Left ventricle myocardium superior (tissue), 1 donor: ENCODE results near the gene KIRREL1. TPM values are rescaled to one million over a fixed set of nuclear protein-coding genes. Genes with fewer than 3 reads are reported as not detected.

Experiments used
- ATAC-seq: fragments of 200-7000 bp; cut with Tn5 transposase; one replicate; pipeline ENCODE4 v1.9.1; 2020; ENCODE audit warnings: mild to moderate bottlenecking, moderate library complexity
- DNase-seq: peaks from one replicate; pipeline ENCODE4 v3.0.0-alpha.2; 2020
- intact Hi-C: fragments of 100-400 bp; cut with micrococcal nuclease; formaldehyde crosslinking; loops from one replicate; pipeline ENCODE4 v1.11.0; 2022
- total RNA-seq: library from RNA; stranded (reverse); fragmentation: NEBNext Ultra II Directional; extraction: Animal tissue kit (Norgen Biotek cat#: 25700); gene quantifications from one replicate; pipeline ENCODE4 v1.2.1, GENCODE V29; 2021
- donor health status: DM: no; HTN: yes; CAD: no; lungs with severe emphysema.

Gene KIRREL1
- total RNA-seq, 1 donor from 2014 or later = 10.0 TPM

DNA sequence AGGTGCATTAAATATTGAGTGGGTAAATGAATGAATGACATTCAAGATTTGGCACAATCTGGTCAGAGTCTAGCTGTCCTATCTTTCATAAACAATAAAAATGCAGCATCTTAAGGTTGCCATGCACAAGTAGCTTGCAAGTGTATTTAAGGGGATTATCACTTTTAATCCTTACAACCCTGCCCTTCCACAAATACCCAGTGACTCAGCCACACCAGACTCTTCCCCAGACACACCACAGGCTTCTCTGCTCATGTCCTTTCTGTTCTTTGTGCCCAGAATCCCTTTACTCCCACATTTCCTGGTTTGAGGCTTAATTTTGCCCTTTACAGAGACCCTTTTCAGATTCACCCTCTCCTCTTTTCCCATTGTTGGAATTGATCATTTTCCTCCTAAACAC lies 59.8 kb downstream of the KIRREL1 start:
- no peak for ATAC-seq
- no peak for DNase-seq
- intact Hi-C loops = no loop called here

- intact Hi-C loops = no loop called here
- DNase-seq (no peak), ATAC-seq (no peak)
These were observed 61.3 kb downstream of the KIRREL1 start for GRCh38 chr1:158054721-158055120.

- no peak for DNase-seq
- intact Hi-C loops = no loop called here
- ATAC-seq = no peak
These were observed 62.4 kb downstream of the KIRREL1 start for GRCh38 chr1:158055854-158056253.

DNA sequence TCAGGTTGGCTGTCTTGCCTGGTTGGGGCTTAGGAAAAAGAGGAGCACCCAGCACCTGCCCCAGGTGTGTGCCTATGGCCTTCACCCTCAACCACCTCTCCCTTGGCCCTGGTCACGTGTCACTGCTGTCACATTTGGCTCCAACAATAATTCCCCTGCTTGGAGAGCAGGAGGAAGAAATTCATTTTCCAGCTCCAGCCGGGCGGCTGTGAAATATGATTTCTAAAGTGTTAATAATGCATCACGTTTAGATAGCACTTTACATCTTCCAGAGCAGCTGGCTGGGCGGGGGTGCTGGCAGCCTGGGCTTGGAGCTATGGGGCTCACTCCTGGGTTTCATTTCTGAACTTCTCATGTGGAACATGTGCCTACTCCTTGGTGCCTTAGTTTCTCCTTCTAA lies 63.1 kb downstream of the KIRREL1 start:
- DNase-seq (no peak), ATAC-seq (no peak)
- intact Hi-C loops = no loop called here

DNA sequence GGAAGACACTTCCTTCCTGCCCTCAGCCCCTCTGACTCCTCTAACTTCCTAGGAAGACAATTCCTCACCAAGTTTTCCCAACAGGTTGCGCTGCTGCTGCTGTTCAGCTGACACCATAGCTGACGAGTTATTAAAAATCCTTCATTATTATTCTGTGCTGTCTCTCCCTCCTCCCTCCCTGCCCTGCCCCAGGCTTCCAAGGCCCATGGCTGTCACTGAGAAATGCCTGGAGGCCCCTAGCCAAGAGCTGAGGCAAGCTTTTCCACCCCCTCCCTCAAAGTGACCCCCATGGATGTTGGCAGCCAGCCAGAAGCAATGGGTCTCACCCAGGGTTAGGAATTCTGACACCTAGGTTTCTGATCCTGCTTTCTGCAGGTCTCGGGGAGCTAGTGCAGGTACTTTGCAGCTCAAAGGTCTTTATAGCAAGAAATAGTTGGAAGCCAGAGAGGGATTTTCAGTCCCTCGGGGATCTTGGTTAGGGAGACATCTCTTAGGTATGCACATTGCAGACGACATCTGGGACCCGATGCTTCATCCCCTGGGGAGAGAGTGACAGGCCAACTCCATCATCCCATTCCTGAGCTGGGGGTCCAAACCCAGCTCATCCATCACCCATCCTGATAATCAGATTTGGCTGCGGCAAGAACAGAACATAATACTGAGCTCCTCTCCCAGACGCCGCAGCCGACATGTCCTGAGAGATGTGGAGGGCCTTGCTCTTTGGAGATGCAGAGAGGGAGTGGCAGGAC lies 65.0 kb downstream of the KIRREL1 start:
- no peak for DNase-seq
- intact Hi-C loops = no loop called here
- no peak for ATAC-seq

DNA sequence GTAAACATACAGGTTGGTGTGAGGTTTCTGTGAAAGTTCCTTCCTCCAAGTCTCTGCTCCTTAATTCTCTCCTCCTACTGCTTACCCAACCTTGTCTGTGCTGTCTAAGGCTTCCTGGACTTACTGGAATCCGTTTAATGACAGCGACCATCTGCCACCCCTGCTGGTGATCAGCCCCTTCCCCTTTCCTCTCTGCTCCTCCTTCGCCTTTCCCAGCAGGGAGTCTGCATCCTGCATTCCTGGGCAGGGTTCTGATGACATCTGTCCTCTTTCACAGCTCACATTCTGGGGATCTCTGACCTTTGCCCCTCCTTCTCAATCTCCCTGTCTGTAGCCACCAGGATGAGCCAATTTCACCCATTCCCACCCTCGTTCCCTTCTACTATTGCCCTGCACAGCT lies 66.5 kb downstream of the KIRREL1 start:
- intact Hi-C loops = no loop called here
- no peak for ATAC-seq
- DNase-seq = no peak

GRCh38 chr1:158062174-158062573 lies 68.7 kb downstream of the KIRREL1 start:
- DNase-seq (no peak), ATAC-seq (no peak)

DNA sequence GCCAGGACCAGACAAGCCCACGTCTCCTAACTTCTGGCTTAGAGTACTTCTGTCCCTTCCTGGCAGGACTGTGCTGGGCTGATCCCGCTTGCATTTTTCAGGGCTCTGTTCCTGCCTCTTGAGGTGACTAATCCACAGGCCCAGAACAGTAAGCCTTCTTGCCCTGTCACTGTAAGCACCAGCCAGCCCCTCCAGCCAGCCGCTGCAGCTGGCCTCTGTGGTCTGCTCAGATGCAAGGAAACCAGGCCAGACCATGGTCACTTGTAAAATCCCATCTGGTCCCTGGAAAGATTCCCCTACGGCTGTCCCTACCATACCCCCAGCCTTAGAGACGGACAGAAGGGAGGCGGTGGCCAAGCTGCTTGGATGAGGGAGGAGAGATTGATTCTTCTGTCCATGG lies 74.2 kb downstream of the KIRREL1 start:
- DNase-seq (peak; percentile 50), ATAC-seq (peak; percentile 76)
- intact Hi-C loops = no loop called here

More at GRCh38 chr1:158062174-158062573, 68.7 kb downstream of the KIRREL1 start:
- intact Hi-C loops = no loop called here

DNA sequence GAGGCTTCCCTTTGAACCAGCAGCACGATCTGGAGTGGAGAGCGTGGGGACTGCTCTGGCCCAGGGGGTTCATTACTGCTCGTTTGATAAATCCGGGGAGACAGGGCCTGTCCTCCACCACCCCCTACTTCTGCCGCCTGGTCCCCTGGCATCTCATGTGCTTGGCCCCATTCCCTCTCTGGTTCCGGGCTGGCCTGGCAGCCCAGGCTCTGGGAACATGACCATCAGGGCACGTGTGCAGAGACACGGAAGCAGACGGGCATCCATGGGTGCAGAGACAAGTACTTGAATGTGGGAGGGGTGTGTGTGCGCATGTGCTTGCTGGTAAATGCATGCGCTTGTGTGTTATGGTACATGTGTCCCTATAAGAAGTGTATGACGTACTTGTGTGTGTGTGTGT lies 75.5 kb downstream of the KIRREL1 start:
- no peak for DNase-seq
- intact Hi-C loops = no loop called here
- ATAC-seq = no peak

DNA sequence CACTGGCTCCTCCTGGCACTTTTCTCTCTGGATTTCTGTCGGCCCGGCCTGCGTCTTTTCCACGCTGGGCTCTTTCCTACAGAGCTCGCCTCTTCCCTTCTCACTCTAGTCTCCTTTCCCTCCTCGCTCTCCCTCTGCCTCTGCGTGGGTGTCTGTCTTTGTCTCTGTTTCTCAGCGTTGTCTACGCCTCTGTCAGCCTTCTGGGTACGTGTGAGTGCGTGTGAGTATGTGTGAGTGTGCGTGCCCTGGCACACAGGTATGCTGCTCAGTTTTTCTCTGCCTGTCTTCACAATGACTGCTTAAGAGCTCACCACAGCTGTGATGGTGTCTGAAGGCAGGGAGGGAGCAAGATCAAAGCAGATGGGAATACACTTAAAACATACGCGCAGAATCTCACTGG lies 77.7 kb downstream of the KIRREL1 start:
- no peak for DNase-seq
- no peak for ATAC-seq
- intact Hi-C loops = no loop called here

DNA sequence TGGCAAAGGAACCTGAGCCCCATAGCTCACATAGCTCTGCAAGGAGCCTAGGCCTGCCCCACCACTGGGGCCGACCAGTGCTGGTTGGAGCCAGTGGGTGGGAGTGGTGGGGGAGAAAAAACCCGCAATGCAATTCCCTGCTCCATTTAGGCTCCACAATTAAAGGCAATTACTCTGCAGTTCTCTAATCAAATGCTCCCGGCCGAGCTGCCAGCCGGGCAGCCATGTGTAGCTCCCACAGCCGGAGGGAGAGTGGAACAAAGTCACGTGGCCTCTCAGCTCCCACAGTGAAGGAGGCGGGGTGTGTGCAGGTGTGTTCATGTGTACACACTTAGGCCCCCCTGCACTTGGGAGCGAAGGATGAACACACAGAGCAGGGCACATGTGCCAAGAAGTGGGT lies 81.6 kb downstream of the KIRREL1 start:
- DNase-seq = no peak
- no peak for ATAC-seq
- intact Hi-C loops = no loop called here

DNA sequence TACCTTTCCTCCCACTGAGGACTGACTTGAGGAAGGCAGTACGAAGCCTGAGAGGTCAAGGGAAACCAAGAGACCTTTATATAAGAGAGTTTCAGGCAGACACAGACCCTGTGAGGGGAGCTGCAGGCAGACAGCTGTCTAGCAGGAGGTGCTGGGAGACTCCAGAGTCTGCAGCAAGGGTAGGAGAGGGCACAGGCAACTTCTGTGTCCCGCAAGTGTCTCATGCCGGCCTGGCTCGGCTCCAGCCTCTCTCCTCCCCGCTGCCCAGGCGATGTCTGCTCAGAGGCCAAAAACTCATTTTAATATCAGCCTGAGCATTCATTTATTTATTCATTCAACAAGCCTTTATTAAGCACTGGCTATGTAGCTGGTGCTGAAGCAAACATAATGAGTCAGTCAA lies 83.0 kb downstream of the KIRREL1 start:
- intact Hi-C loops = no loop called here
- ATAC-seq (no peak), DNase-seq (peak; percentile 43)

- intact Hi-C loops = no loop called here
- DNase-seq (no peak), ATAC-seq (no peak)
These were observed 84.2 kb downstream of the KIRREL1 start for GRCh38 chr1:158077411-158078256.

DNA sequence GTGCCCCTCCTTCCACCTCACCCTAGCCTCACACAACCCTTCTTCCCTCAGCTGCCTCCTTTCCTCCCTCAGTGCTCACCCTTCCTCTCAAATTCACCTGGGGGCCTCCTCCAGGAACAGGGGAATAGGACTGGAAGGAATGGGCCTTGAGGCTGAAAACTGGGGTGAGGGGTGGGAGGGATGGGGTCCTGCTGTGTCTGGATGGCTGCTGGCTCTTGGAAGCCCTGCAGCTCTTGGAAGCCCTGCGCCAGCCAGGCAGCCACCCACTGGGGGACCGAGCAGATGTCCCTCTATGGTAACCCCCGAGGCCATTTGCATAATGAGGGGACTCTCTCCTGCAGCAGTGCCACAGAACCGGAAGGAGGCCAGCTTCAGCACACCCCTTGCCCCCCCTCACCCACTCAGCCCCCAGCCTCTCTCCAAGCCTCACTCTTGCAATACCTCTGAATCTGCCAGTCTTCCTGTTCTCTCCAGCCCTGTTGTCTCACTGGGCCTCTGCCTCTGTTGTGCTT lies 85.2 kb downstream of the KIRREL1 start:
- intact Hi-C loops = no loop called here
- DNase-seq (no peak), ATAC-seq (no peak)

GRCh38 chr1:158080066-158080465 lies 86.6 kb downstream of the KIRREL1 start:
- ATAC-seq (no peak), DNase-seq (no peak)
- intact Hi-C loops = loop anchor here (10.0 kb wide), 1 partner anchor 85 kb away; the partner anchor contains the start of gene KIRREL1

GRCh38 chr1:158084336-158084735 lies 90.9 kb downstream of the KIRREL1 start:
- ATAC-seq = no peak
- intact Hi-C loops = loop anchor here (10.0 kb wide), 1 partner anchor 90 kb away; the partner anchor contains the start of gene KIRREL1
- DNase-seq = no peak

GRCh38 chr1:158084747-158085146 lies 91.3 kb downstream of the KIRREL1 start:
- intact Hi-C loops = loop anchor here (10.0 kb wide), 1 partner anchor 90 kb away; the partner anchor contains the start of gene KIRREL1
- DNase-seq (no peak), ATAC-seq (no peak)

DNA sequence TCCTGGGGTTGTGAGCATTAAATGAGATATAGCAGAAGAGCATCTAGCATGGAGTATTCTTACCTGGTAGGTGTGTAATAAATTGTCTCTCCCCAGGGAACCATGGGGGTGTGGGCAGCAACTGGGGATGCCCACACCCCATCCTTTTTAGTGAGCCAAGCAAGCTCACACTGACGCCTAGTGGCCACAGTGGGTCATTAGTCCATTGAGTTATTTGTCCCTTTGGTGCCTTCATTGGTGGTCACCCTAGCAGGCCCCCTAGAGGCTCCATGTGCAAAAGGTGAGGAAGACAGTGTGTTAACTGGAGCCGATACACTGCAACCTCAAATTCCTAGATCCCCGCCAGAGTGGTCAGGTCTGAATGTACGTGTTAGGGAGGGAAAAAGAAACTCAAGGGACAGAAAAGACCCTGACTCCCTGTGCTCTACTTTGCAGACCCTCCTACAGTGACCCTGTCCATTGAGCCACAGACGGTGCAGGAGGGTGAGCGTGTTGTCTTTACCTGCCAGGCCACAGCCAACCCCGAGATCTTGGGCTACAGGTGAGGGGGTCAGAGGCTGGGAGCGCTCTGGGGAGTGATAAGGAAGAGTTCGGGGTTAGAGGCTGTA lies 94.0 kb downstream of the KIRREL1 start:
- peak; percentile 57 for ATAC-seq
- peak; percentile 43 for DNase-seq
- intact Hi-C loops = loop anchor here (10.0 kb wide), 1 partner anchor 93 kb away; the partner anchor contains the start of gene KIRREL1

DNA sequence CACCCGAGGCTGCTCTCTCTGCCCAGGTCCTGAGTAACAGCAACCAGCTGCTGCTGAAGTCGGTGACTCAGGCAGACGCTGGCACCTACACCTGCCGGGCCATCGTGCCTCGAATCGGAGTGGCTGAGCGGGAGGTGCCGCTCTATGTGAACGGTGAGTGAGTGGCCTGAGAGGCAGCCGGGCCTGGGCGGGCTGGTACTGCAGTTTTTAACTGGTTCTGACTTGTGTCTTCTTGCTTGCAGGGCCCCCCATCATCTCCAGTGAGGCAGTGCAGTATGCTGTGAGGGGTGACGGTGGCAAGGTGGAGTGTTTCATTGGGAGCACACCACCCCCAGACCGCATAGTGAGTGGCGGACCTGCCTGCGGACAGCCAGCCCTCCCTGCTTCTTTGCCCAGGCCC lies 96.0 kb downstream of the KIRREL1 start:
- intact Hi-C loops = loop anchor here (10.0 kb wide), 1 partner anchor 95 kb away; the partner anchor contains the start of gene KIRREL1

More for the DNA sequence above, 96.0 kb downstream of the KIRREL1 start:
- DNase-seq (no peak), ATAC-seq (no peak)
